Tibial nerve (tissue), 4 donors: ENCODE measurements around the gene ECHDC3. TPM values are rescaled to one million over a fixed set of nuclear protein-coding genes. Genes with fewer than 3 reads are reported as not detected.

ENCODE experiments used
- DNase-seq, 2 donors: peaks; one replicate each; pipeline ENCODE4 v3.0.0-alpha.2; 2019; ENCODE audit warnings: low spot score in 2 of 2
- H3K27ac ChIP-seq, 4 donors: fragments of 200-600 bp; sonication (generic) in 3 of 4; one replicate each; pipeline ENCODE4 v1.5.1; 2017 to 2019; ENCODE audit warnings: mild to moderate bottlenecking in 1 of 4
- H3K27me3 ChIP-seq, 2 donors: fragments of 200-600 bp; sonication (generic) in 1 of 2; one replicate each; pipeline versions ENCODE4 v1.5.1 to v1.6.0; 2017 to 2019
- H3K36me3 ChIP-seq, 3 donors: fragments of 200-600 bp; sonication (generic); one replicate each; pipeline ENCODE4 v1.5.1; 2018 to 2019
- H3K4me1 ChIP-seq, 4 donors: fragments of 200-600 bp; sonication (generic) in 3 of 4; one replicate each; pipeline ENCODE4 v1.5.1; 2017 to 2019
- H3K4me3 ChIP-seq, 4 donors: fragments of 200-600 bp; sonication (generic) in 3 of 4; one replicate each; pipeline ENCODE4 v1.5.1; 2017 to 2019; ENCODE audit warnings: mild to moderate bottlenecking in 1 of 4, moderate library complexity in 1 of 4
- H3K9me3 ChIP-seq, 4 donors: fragments of 200-600 bp; sonication (generic) in 3 of 4; one replicate each; pipeline ENCODE4 v1.5.1; 2017 to 2019
- CTCF ChIP-seq, 5 experiments: fragments of 200-600 bp in 3 of 5; fragments of 450-650 bp in 2 of 5; sonication (generic) in 3 of 5; IDR thresholded peaks; one replicate each; pipeline ENCODE4 v1.5.1; 2016 to 2019; ENCODE audit warnings: antibody characterized with exemption in 5 of 5, mild to moderate bottlenecking in 3 of 5, moderate library complexity in 2 of 5
- EP300 ChIP-seq, 2 donors: sonication (generic); formaldehyde crosslinking; IDR thresholded peaks; one replicate each; pipeline ENCODE4 v1.6.1; 2017; ENCODE audit warnings: antibody characterized with exemption in 2 of 2, mild to moderate bottlenecking in 1 of 2
- POLR2A ChIP-seq, 2 donors: fragments of 450-650 bp; IDR thresholded peaks; one replicate each; pipeline ENCODE4 v1.6.1; 2017; ENCODE audit warnings: antibody characterized with exemption in 2 of 2, mild to moderate bottlenecking in 2 of 2, moderate library complexity in 2 of 2
- WGBS, 2 donors: methylation state at CpG; one replicate each; pipeline ENCODE4 v1.1.5; 2018; 5-methylcytosine and 5-hydroxymethylcytosine counted together
- total RNA-seq, 4 donors: library from RNA; depleted of rRNA; stranded (reverse); fragments of >200 nt; gene quantifications; one replicate each; pipeline ENCODE4 v1.1.0, GENCODE V29; 2016

Gene ECHDC3
- total RNA-seq, 4 donors from 2014 or later = 48.6 to 91.3 (median 66.9) TPM

GRCh38 chr10:11806706-11807105, 64.5 kb downstream of the ECHDC3 start:
- Histone ChIP-seq H3K27ac (no peak overlapping the region), H3K4me3 (no peak overlapping the region), H3K36me3 (no peaks in the 10 kb centered on the region), H3K4me1 (no peaks in the 10 kb centered on the region), H3K27me3 (no peaks in the 10 kb centered on the region), H3K9me3 (no peaks in the 10 kb centered on the region)
- TF ChIP-seq POLR2A (IDR thresholded peaks at IDR 0.05) = no peak
- TF ChIP-seq CTCF (IDR thresholded peaks at IDR 0.05) = no peak
- no peak for TF ChIP-seq EP300 (IDR thresholded peaks at IDR 0.05)
- DNase-seq = no peak
- 71 to 80% methylated on average over 6 of the region's 6 CpGs for WGBS, 2 donors

GRCh38 chr10:11808808-11809207, 66.6 kb downstream of the ECHDC3 start:
- H3K36me3 ChIP-seq = no peaks in the 10 kb centered on the region
- H3K4me3 ChIP-seq = no peak overlapping the region
- no peak overlapping the region for H3K27ac ChIP-seq
- no peak for DNase-seq
- WGBS, 2 donors = 97% methylated on average over 5 of the region's 5 CpGs
- H3K27me3 ChIP-seq = no peaks in the 10 kb centered on the region
- no peak for TF ChIP-seq EP300 (IDR thresholded peaks at IDR 0.05)
- TF ChIP-seq CTCF (IDR thresholded peaks at IDR 0.05) = no peak
- no peak for TF ChIP-seq POLR2A (IDR thresholded peaks at IDR 0.05)
- H3K9me3 ChIP-seq = no peaks in the 10 kb centered on the region
- no peaks in the 10 kb centered on the region for H3K4me1 ChIP-seq

- no peaks in the 10 kb centered on the region for H3K9me3 ChIP-seq
- no peaks in the 10 kb centered on the region for H3K4me1 ChIP-seq
- H3K36me3 ChIP-seq = no peaks in the 10 kb centered on the region
- H3K27me3 ChIP-seq = no peaks in the 10 kb centered on the region
- TF ChIP-seq CTCF (IDR thresholded peaks at IDR 0.05) = no peak
- TF ChIP-seq EP300 (IDR thresholded peaks at IDR 0.05) = no peak
- no peak overlapping the region for H3K27ac ChIP-seq
- DNase-seq = no peak
- WGBS, 2 donors = 56 to 62% methylated on average over 13 of the region's 13 CpGs
- H3K4me3 ChIP-seq = no peak overlapping the region
Measured at GRCh38 chr10:11810313-11810766, 68.2 kb downstream of the ECHDC3 start.

- DNase-seq = no peak
- 81 to 84% methylated on average over 6 of the region's 6 CpGs for WGBS, 2 donors
- H3K27me3 ChIP-seq = no peaks in the 10 kb centered on the region
- TF ChIP-seq CTCF (IDR thresholded peaks at IDR 0.05) (no peak), EP300 (IDR thresholded peaks at IDR 0.05) (no peak), POLR2A (IDR thresholded peaks at IDR 0.05) (no peak)
- no peak overlapping the region for H3K27ac ChIP-seq
- no peak overlapping the region for H3K4me3 ChIP-seq
- H3K36me3 ChIP-seq = no peaks in the 10 kb centered on the region
- H3K9me3 ChIP-seq = no peaks in the 10 kb centered on the region
- no peaks in the 10 kb centered on the region for H3K4me1 ChIP-seq
Measured at GRCh38 chr10:11810973-11811372, 68.8 kb downstream of the ECHDC3 start.

- 87 to 97% methylated on average over 7 of the region's 7 CpGs for WGBS, 2 donors
- Histone ChIP-seq H3K27me3 (no peaks in the 10 kb centered on the region), H3K4me3 (no peak overlapping the region), H3K9me3 (no peaks in the 10 kb centered on the region), H3K36me3 (no peaks in the 10 kb centered on the region), H3K4me1 (no peaks in the 10 kb centered on the region), H3K27ac (no peak overlapping the region)
- TF ChIP-seq POLR2A (IDR thresholded peaks at IDR 0.05) = no peak
- no peak for TF ChIP-seq EP300 (IDR thresholded peaks at IDR 0.05)
- no peak for TF ChIP-seq CTCF (IDR thresholded peaks at IDR 0.05)
- DNase-seq = no peak
Measured at GRCh38 chr10:11813177-11813576, 71.0 kb downstream of the ECHDC3 start.

Other genes starting within 250 kb of the ECHDC3 start
- gene USP6NL, start 130.7 kb upstream of the ECHDC3 start, total RNA-seq = 10 to 100 TPM; 21.8 to 33.9 (median 25.0) TPM
- 10 to 100 TPM; 71.1 to 98.4 (median 75.6) TPM for gene PROSER2, start 81.0 kb downstream of the ECHDC3 start, total RNA-seq